ENCODE data around the gene COG2.

DNA sequence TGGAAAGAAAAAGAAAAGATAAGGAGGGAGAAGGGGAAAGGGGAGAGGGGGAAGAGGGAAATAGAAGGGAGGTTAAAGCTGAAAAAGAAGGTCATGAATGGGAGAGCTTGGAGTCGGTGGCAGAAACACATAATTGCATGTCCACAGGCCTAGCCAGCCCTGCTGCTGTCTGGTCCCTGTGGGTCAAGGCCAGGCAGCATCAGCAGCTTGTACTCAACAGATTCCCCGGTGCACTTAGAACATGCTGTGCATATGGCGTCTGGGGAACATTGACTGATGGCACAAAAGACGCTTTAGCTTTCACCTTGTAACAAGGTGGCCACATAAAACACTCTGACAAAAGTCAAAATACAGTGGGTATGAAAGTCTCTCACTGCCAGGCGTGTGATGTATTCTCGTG is 25.9 kb downstream of the COG2 start:
- TF ChIP-seq, protein P1, sequence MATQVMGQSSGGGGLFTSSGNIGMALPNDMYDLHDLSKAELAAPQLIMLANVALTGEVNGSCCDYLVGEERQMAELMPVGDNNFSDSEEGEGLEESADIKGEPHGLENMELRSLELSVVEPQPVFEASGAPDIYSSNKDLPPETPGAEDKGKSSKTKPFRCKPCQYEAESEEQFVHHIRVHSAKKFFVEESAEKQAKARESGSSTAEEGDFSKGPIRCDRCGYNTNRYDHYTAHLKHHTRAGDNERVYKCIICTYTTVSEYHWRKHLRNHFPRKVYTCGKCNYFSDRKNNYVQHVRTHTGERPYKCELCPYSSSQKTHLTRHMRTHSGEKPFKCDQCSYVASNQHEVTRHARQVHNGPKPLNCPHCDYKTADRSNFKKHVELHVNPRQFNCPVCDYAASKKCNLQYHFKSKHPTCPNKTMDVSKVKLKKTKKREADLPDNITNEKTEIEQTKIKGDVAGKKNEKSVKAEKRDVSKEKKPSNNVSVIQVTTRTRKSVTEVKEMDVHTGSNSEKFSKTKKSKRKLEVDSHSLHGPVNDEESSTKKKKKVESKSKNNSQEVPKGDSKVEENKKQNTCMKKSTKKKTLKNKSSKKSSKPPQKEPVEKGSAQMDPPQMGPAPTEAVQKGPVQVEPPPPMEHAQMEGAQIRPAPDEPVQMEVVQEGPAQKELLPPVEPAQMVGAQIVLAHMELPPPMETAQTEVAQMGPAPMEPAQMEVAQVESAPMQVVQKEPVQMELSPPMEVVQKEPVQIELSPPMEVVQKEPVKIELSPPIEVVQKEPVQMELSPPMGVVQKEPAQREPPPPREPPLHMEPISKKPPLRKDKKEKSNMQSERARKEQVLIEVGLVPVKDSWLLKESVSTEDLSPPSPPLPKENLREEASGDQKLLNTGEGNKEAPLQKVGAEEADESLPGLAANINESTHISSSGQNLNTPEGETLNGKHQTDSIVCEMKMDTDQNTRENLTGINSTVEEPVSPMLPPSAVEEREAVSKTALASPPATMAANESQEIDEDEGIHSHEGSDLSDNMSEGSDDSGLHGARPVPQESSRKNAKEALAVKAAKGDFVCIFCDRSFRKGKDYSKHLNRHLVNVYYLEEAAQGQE (IDR thresholded peaks at IDR 0.05; ENCODE audit: insufficient read depth in 1 of 2, low read depth in 2 of 2, low read length in 2 of 2) = no peak
- no peak for TF ChIP-seq TAF1 (IDR thresholded peaks at IDR 0.05; ENCODE audit: borderline replicate concordance, insufficient read depth, low read length)
- TF ChIP-seq POLR2AphosphoS5 (IDR thresholded peaks at IDR 0.05; ENCODE audit: low read depth, low read length) = no peak
- TF ChIP-seq SIN3A (IDR thresholded peaks at IDR 0.05; ENCODE audit: borderline replicate concordance, insufficient read depth, low read length) = no peak
